Activated naive CD8-positive, alpha-beta T cell treated with anti-CD3 and anti-CD28 coated beads, Interleukin-2, amount 10 ng/mL, durations not matched to agents 7 days and 5 days (primary cell): ENCODE measurements around the gene CUX1. TPM values are rescaled to one million over a fixed set of nuclear protein-coding genes. Genes with fewer than 3 reads are reported as not detected.
A peak's percentile ranks its signal among the peaks of the same experiment; 100 is the strongest.
"Not testable (repeated sequence)": the region's sequence is repeated elsewhere in the genome, so short reads cannot be mapped to it uniquely, and the experiment has no call there.

Experiments
- ATAC-seq: fragments of 150-1000 bp; cut with Tn5 transposase; one replicate; pipeline ENCODE4 v1.10.0; 2021; ENCODE audit warnings: low read depth, moderate library complexity
- POLR2A ChIA-PET: fragments of 350-600 bp; sonication (Branson Sonifier 250); formaldehyde crosslinking; loops from one replicate; lab custom pipeline; 2021; ENCODE audit warnings: antibody characterized with exemption; lab: Charles Lee
- DNase-seq: peaks from one replicate; pipeline ENCODE4 v3.0.0; 2021
- H3K27ac Mint-ChIP-seq: one replicate; pipeline ENCODE4 v1.8.0; 2022; ENCODE audit warnings: mild to moderate bottlenecking, mixed read lengths
- H3K27me3 Mint-ChIP-seq: one replicate; pipeline ENCODE4 v1.8.0; 2022; ENCODE audit warnings: mild to moderate bottlenecking, moderate library complexity, mixed read lengths
- H3K36me3 Mint-ChIP-seq: one replicate; pipeline ENCODE4 v1.8.0; 2021; ENCODE audit warnings: mild to moderate bottlenecking, mixed read lengths
- H3K4me1 Mint-ChIP-seq: one replicate; pipeline ENCODE4 v1.8.0; 2021; ENCODE audit warnings: mixed read lengths
- H3K4me3 Mint-ChIP-seq: one replicate; pipeline ENCODE4 v1.8.0; 2022; ENCODE audit warnings: mild to moderate bottlenecking, moderate library complexity, mixed read lengths
- H3K9me3 Mint-ChIP-seq: one replicate; pipeline ENCODE4 v1.8.0; 2021; ENCODE audit warnings: mixed read lengths
- total RNA-seq, 2 experiments: library from RNA; stranded (reverse); gene quantifications; one replicate each; pipeline ENCODE4 v1.2.3, GENCODE V29; 2021

CUX1 gene
- total RNA-seq, 2 experiments from 2014 or later = 35.7 to 37.6 TPM

GRCh38 chr7:101838837-101839483 is 21.5 kb downstream of the CUX1 start:
- no peaks in the 10 kb centered on the region for H3K9me3 Mint-ChIP-seq
- POLR2A ChIA-PET = no interaction called here
- H3K27me3 Mint-ChIP-seq = no peaks in the 10 kb centered on the region
- ATAC-seq = no peak
- H3K4me1 Mint-ChIP-seq = peaks cover 2% of the 10 kb centered on the region
- H3K36me3 Mint-ChIP-seq = peaks cover 2% of the 10 kb centered on the region
- no peak overlapping the region for H3K27ac Mint-ChIP-seq
- H3K4me3 Mint-ChIP-seq = no peak overlapping the region
- DNase-seq = no peak

GRCh38 chr7:101841328-101841727 is 23.9 kb downstream of the CUX1 start:
- H3K27ac Mint-ChIP-seq = no peak overlapping the region
- DNase-seq (no peak), ATAC-seq (no peak)
- peaks cover 2% of the 10 kb centered on the region for H3K4me1 Mint-ChIP-seq
- peaks cover 3% of the 10 kb centered on the region for H3K36me3 Mint-ChIP-seq
- no peaks in the 10 kb centered on the region for H3K9me3 Mint-ChIP-seq
- POLR2A ChIA-PET = no interaction called here
- no peaks in the 10 kb centered on the region for H3K27me3 Mint-ChIP-seq
- no peak overlapping the region for H3K4me3 Mint-ChIP-seq

GRCh38 chr7:101843293-101844271 is 26.2 kb downstream of the CUX1 start:
- POLR2A ChIA-PET = no interaction called here
- DNase-seq = no peak
- peaks cover 6% of the 10 kb centered on the region for H3K36me3 Mint-ChIP-seq
- H3K27ac Mint-ChIP-seq = no peak overlapping the region
- no peak overlapping the region for H3K4me3 Mint-ChIP-seq
- H3K27me3 Mint-ChIP-seq = no peaks in the 10 kb centered on the region
- H3K9me3 Mint-ChIP-seq = peaks cover 4% of the 10 kb centered on the region
- ATAC-seq = no peak
- H3K4me1 Mint-ChIP-seq = peaks cover 6% of the 10 kb centered on the region

- ATAC-seq (no peak), DNase-seq (no peak)
- POLR2A ChIA-PET = no interaction called here
- peaks cover 6% of the 10 kb centered on the region for H3K36me3 Mint-ChIP-seq
- no peak overlapping the region for H3K27ac Mint-ChIP-seq
- peaks cover 4% of the 10 kb centered on the region for H3K9me3 Mint-ChIP-seq
- H3K27me3 Mint-ChIP-seq = no peaks in the 10 kb centered on the region
- H3K4me1 Mint-ChIP-seq = peaks cover 4% of the 10 kb centered on the region
- H3K4me3 Mint-ChIP-seq = no peak overlapping the region
Observed at GRCh38 chr7:101845974-101846373, 28.5 kb downstream of the CUX1 start.

- Mint-ChIP-seq H3K4me1 (peaks cover 4% of the 10 kb centered on the region), H3K27ac (no peak overlapping the region), H3K36me3 (peaks cover 8% of the 10 kb centered on the region), H3K4me3 (no peak overlapping the region), H3K27me3 (no peaks in the 10 kb centered on the region), H3K9me3 (peaks cover 4% of the 10 kb centered on the region)
- DNase-seq = no peak
- POLR2A ChIA-PET = no interaction called here
- ATAC-seq = no peak
Observed at GRCh38 chr7:101846800-101847538, 29.5 kb downstream of the CUX1 start.

- ATAC-seq (no peak), DNase-seq (no peak)
- H3K4me1 Mint-ChIP-seq = peaks cover 4% of the 10 kb centered on the region
- POLR2A ChIA-PET = interaction anchor here (0.7 kb wide), 1 partner anchor 72 kb away, joined by 3 read pairs; no protein-coding TSS in a partner anchor
- no peaks in the 10 kb centered on the region for H3K27me3 Mint-ChIP-seq
- H3K27ac Mint-ChIP-seq = no peak overlapping the region
- H3K36me3 Mint-ChIP-seq = peaks cover 6% of the 10 kb centered on the region
- no peak overlapping the region for H3K4me3 Mint-ChIP-seq
- peaks cover 4% of the 10 kb centered on the region for H3K9me3 Mint-ChIP-seq
Observed at GRCh38 chr7:101848208-101848951, 31.0 kb downstream of the CUX1 start.

GRCh38 chr7:101849314-101849713 is 31.9 kb downstream of the CUX1 start:
- not testable (repeated sequence) for H3K27ac Mint-ChIP-seq, H3K4me3 Mint-ChIP-seq, ATAC-seq, H3K27me3 Mint-ChIP-seq, DNase-seq, H3K36me3 Mint-ChIP-seq, H3K4me1 Mint-ChIP-seq, H3K9me3 Mint-ChIP-seq
- POLR2A ChIA-PET = interaction anchor here (0.7 kb wide), 1 partner anchor 71 kb away, joined by 3 read pairs; no protein-coding TSS in a partner anchor

- H3K27me3 Mint-ChIP-seq, DNase-seq, H3K4me3 Mint-ChIP-seq, H3K9me3 Mint-ChIP-seq, ATAC-seq, H3K27ac Mint-ChIP-seq, H3K36me3 Mint-ChIP-seq, POLR2A ChIA-PET: not testable (repeated sequence)
- H3K4me1 Mint-ChIP-seq = peaks cover 27% of the 10 kb centered on the region
Observed at GRCh38 chr7:101852364-101852763, 34.9 kb downstream of the CUX1 start.

- Mint-ChIP-seq H3K27me3 (no peaks in the 10 kb centered on the region), H3K36me3 (peaks cover 3% of the 10 kb centered on the region), H3K4me1 (peaks cover 31% of the 10 kb centered on the region), H3K27ac (no peak overlapping the region), H3K9me3 (no peaks in the 10 kb centered on the region), H3K4me3 (no peak overlapping the region)
- POLR2A ChIA-PET = no interaction called here
- ATAC-seq = no peak
- DNase-seq = no peak
Observed at GRCh38 chr7:101853684-101854083, 36.3 kb downstream of the CUX1 start.

GRCh38 chr7:101854084-101854865 is 36.8 kb downstream of the CUX1 start:
- no peak for ATAC-seq
- no peaks in the 10 kb centered on the region for H3K9me3 Mint-ChIP-seq
- H3K4me1 Mint-ChIP-seq = peaks cover 31% of the 10 kb centered on the region
- no peak for DNase-seq
- peaks cover 3% of the 10 kb centered on the region for H3K36me3 Mint-ChIP-seq
- H3K27ac Mint-ChIP-seq = no peak overlapping the region
- POLR2A ChIA-PET = no interaction called here
- no peaks in the 10 kb centered on the region for H3K27me3 Mint-ChIP-seq
- H3K4me3 Mint-ChIP-seq = no peak overlapping the region

- DNase-seq (peak; percentile 80), ATAC-seq (peak; percentile 96)
- H3K27me3 Mint-ChIP-seq = no peaks in the 10 kb centered on the region
- peak overlapping the region; percentile 96 for H3K4me3 Mint-ChIP-seq
- peak overlapping the region; percentile 98 for H3K27ac Mint-ChIP-seq
- peaks cover 34% of the 10 kb centered on the region for H3K4me1 Mint-ChIP-seq
- peaks cover 1% of the 10 kb centered on the region for H3K36me3 Mint-ChIP-seq
- POLR2A ChIA-PET = no interaction called here
- H3K9me3 Mint-ChIP-seq = no peaks in the 10 kb centered on the region
Observed at GRCh38 chr7:101856473-101857357, 39.3 kb downstream of the CUX1 start.
